HCT116 (cell line): Measurements from ENCODE around the gene CHST15. TPM values are rescaled to one million over a fixed set of nuclear protein-coding genes. Genes with fewer than 3 reads are reported as not detected.

Experiments
- ATAC-seq: fragments of 200-7000 bp; cut with Tn5 transposase; 2 replicates; pipeline ENCODE4 v1.9.1; 2020; ENCODE audit warnings: mild to moderate bottlenecking, moderate library complexity
- BruUV-seq: library from RNA; stranded (reverse); fragments of 400-500 nt; replicated peaks from 2 replicates; lab custom pipeline; 2021; lab: Mats Ljungman, UMichigan
- CTCF ChIA-PET: fragments of 300-600 bp; sonication (Branson Sonifier 250); formaldehyde crosslinking; loops from one replicate; lab custom pipeline; 2021; ENCODE audit warnings: antibody characterized with exemption; lab: Charles Lee
- POLR2A ChIA-PET: fragments of 300-600, 350-600 bp; sonication (Branson Sonifier 250); formaldehyde crosslinking; loops from one replicate; lab custom pipeline; 2021; ENCODE audit warnings: antibody characterized with exemption; lab: Charles Lee
- RAD21 ChIA-PET, 2 experiments: fragments of 300-600 bp; sonication (Branson Sonifier 250); formaldehyde crosslinking; loops; one replicate each; lab custom pipeline; 2023; ENCODE audit warnings: low total read pairs in 2 of 2; ENCODE audit not compliant: uncharacterized antibody in 2 of 2, unreplicated experiment in 2 of 2, low non-redundant PET in 1 of 2; lab: Charles Lee
- DNase-seq: peaks from one replicate; pipeline ENCODE4 v3.0.0-alpha.2; 2010; ENCODE audit warnings: low read depth, low spot score
- H2AFZ ChIP-seq: fragments of 200-600 bp; shearing (Covaris generic), sonication (generic); 2 replicates; pipeline ENCODE4 v1.6.1; 2017; ENCODE audit warnings: low read depth, mixed run types, mixed read lengths, antibody characterized with exemption, low read length; ENCODE audit not compliant: poor library complexity, severe bottlenecking
- H3K27ac ChIP-seq: 2 replicates; pipeline ENCODE4 v1.5.1; 2012; ENCODE audit warnings: low read depth, low read length
- H3K27me3 ChIP-seq: fragments of 200-600 bp; sonication (generic); 2 replicates; pipeline ENCODE4 v1.6.1; 2016; ENCODE audit warnings: mixed run types, low read length, mixed read lengths; ENCODE audit not compliant: insufficient read depth
- H3K36me3 ChIP-seq, 2 experiments: fragments of 200-500 bp in 1 of 2; fragments of 200-600 bp in 1 of 2; sonication (Bioruptor generic) in 1 of 2; sonication (generic) in 1 of 2; 2 replicates each; pipeline versions ENCODE4 v1.5.1 to v1.6.1; 2014 to 2016; ENCODE audit warnings: low read length in 2 of 2, inconsistent platforms in 1 of 2, mixed read lengths in 1 of 2, mixed run types in 1 of 2; ENCODE audit not compliant: insufficient read depth in 2 of 2, control insufficient read depth in 1 of 2
- H3K4me1 ChIP-seq, 2 experiments: fragments of 200-600 bp in 1 of 2; sonication (generic) in 1 of 2; 2 replicates each; pipeline versions ENCODE4 v1.5.1 to v1.6.1; 2012 to 2017; ENCODE audit warnings: low read length in 2 of 2, inconsistent platforms in 1 of 2, mild to moderate bottlenecking in 1 of 2, mixed read lengths in 1 of 2, mixed run types in 1 of 2, moderate library complexity in 1 of 2; ENCODE audit not compliant: insufficient read depth in 2 of 2, control insufficient read depth in 1 of 2
- H3K4me2 ChIP-seq: fragments of 200-600 bp; sonication (generic); 2 replicates; pipeline ENCODE4 v1.6.1; 2017; ENCODE audit warnings: mixed run types, low read length, mixed read lengths
- H3K4me3 ChIP-seq, 2 experiments: fragments of 200-600 bp in 1 of 2; sonication (generic) in 1 of 2; replicated peaks in 1 of 2; 2 replicates each; pipeline ENCODE4 v1.5.1; 2011 to 2016; ENCODE audit warnings: low read length in 2 of 2, control low read depth in 1 of 2, low read depth in 1 of 2, mild to moderate bottlenecking in 1 of 2, mixed read lengths in 1 of 2, mixed run types in 1 of 2
- H3K79me2 ChIP-seq: fragments of 200-600 bp; sonication (generic); 2 replicates; pipeline ENCODE4 v1.6.1; 2017; ENCODE audit warnings: mild to moderate bottlenecking, mixed run types, low read length, moderate library complexity, mixed read lengths; ENCODE audit not compliant: insufficient read depth
- H3K9ac ChIP-seq: fragments of 200-600 bp; sonication (generic); 2 replicates; pipeline ENCODE4 v1.6.1; 2016; ENCODE audit warnings: low read length, mixed read lengths
- H3K9me2 ChIP-seq: fragments of 200-600 bp; sonication (generic), shearing (Covaris generic); 2 replicates; pipeline ENCODE4 v1.6.1; 2017; ENCODE audit warnings: mixed run types, mild to moderate bottlenecking, moderate library complexity; ENCODE audit not compliant: insufficient read depth
- H3K9me3 ChIP-seq, 2 experiments: fragments of 200-500 bp in 1 of 2; fragments of 200-600 bp in 1 of 2; sonication (Bioruptor generic) in 1 of 2; sonication (generic) in 1 of 2; 2 replicates each; pipeline ENCODE4 v1.6.1; 2014 to 2017; ENCODE audit warnings: low read length in 2 of 2, mixed read lengths in 2 of 2, inconsistent platforms in 1 of 2, low read depth in 1 of 2, mild to moderate bottlenecking in 1 of 2, mixed run types in 1 of 2, moderate library complexity in 1 of 2; ENCODE audit not compliant: control insufficient read depth in 1 of 2, insufficient read depth in 1 of 2
- H4K20me1 ChIP-seq: fragments of 200-600 bp; sonication (generic), shearing (Covaris generic); 2 replicates; pipeline ENCODE4 v1.6.1; 2017; ENCODE audit warnings: mixed run types, mild to moderate bottlenecking, moderate library complexity; ENCODE audit not compliant: insufficient read depth
- CBX3 ChIP-seq: IDR thresholded peaks from 2 replicates; pipeline ENCODE4 v1.6.1; 2012; ENCODE audit warnings: low read depth
- EGR1 ChIP-seq: IDR thresholded peaks from 2 replicates; pipeline ENCODE4 v1.6.1; 2012; ENCODE audit warnings: low read depth
- ELF1 ChIP-seq: IDR thresholded peaks from 2 replicates; pipeline ENCODE4 v1.6.1; 2012; ENCODE audit warnings: low read depth, borderline replicate concordance
- EZH2 ChIP-seq: fragments of 200-600 bp; sonication (generic); IDR thresholded peaks from 2 replicates; pipeline ENCODE4 v1.6.1; 2017; ENCODE audit warnings: antibody characterized with exemption, mixed run types
- EZH2phosphoT487 ChIP-seq: fragments of 200-600 bp; IDR thresholded peaks from 2 replicates; pipeline ENCODE4 v1.6.1; 2018; ENCODE audit warnings: antibody characterized with exemption, borderline replicate concordance
- JUND ChIP-seq: IDR thresholded peaks from 2 replicates; pipeline ENCODE4 v1.6.1; 2012
- MAX ChIP-seq: IDR thresholded peaks from 2 replicates; pipeline ENCODE4 v1.6.1; 2012
- RAD21 ChIP-seq: IDR thresholded peaks from 2 replicates; pipeline ENCODE4 v1.6.1; 2012; ENCODE audit warnings: low read depth, mild to moderate bottlenecking
- SRF ChIP-seq: IDR thresholded peaks from 2 replicates; pipeline ENCODE4 v1.6.1; 2012; ENCODE audit warnings: low read depth
- TCF7L2 ChIP-seq: IDR thresholded peaks from 2 replicates; pipeline ENCODE4 v1.7.0; 2011; ENCODE audit warnings: borderline replicate concordance, inconsistent platforms; ENCODE audit not compliant: insufficient read depth, insufficient read length; ENCODE audit errors: extremely low read depth
- ZBTB33 ChIP-seq: IDR thresholded peaks from 2 replicates; pipeline ENCODE4 v1.6.1; 2011; ENCODE audit warnings: mild to moderate bottlenecking, low read length, moderate library complexity; ENCODE audit not compliant: insufficient replicate concordance; ENCODE audit errors: extremely low read depth
- ZFX ChIP-seq: fragments of 450-650 bp; IDR thresholded peaks from 2 replicates; pipeline ENCODE4 v1.6.1; 2017
- ZNF274 ChIP-seq: fragments of 200-500 bp; sonication (Bioruptor generic); IDR thresholded peaks from 2 replicates; pipeline ENCODE4 v1.6.1; 2014; ENCODE audit warnings: mild to moderate bottlenecking, low read depth, low read length, inconsistent platforms
- intact Hi-C: fragments of 100-400 bp; cut with micrococcal nuclease; formaldehyde crosslinking; loops from 2 replicates; pipeline ENCODE4 v1.10.0; 2022
- total RNA-seq: library from RNA; stranded (reverse); gene quantifications from one replicate; pipeline ENCODE4 v1.2.1, GENCODE V29; 2021; ENCODE audit not compliant: unreplicated experiment
- TF ChIP-seq, protein P1 (sequence below), 3 experiments: fragments of 200-600 bp in 1 of 3; sonication (generic) in 1 of 3; IDR thresholded peaks in 2 of 3; conservative IDR thresholded peaks in 1 of 3; 2 replicates each; pipeline ENCODE4 v1.5.1; 2012 to 2017; ENCODE audit warnings: low read depth in 2 of 3, low read length in 2 of 3, antibody characterized with exemption in 1 of 3, borderline replicate concordance in 1 of 3, control low read depth in 1 of 3, mild to moderate bottlenecking in 1 of 3, mixed read lengths in 1 of 3, mixed run types in 1 of 3, moderate library complexity in 1 of 3; ENCODE audit not compliant: insufficient read depth in 1 of 3

The CHST15 gene
- total RNA-seq, 1 experiment from 2014 or later, result 47.2 TPM

DNA sequence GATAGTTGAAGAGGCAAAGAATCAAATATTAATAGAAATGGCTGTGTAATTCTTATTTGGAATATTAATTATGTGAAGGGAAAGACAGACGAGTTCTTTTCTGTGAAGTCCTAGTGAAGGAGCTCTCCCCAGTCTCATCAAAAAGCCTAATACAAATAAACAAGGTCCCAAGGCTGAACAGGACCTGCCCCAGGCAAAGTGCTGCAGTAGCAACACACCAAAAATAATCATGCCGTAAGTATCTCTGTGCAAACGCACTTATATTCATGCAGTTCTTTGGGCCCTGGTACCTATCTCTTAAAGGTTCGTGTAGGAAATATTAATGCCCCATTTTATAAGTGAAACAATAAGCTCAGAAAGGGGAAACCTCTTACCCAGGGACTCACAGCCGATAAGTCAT, 12.2 kb upstream of the CHST15 start:
- Histone ChIP-seq H3K27me3 (no peaks in the 10 kb centered on the region), H3K36me3 (no peaks in the 10 kb centered on the region), H3K9me2 (no peaks in the 10 kb centered on the region), H3K9me3 (no peaks in the 10 kb centered on the region), H3K4me3 (no peak overlapping the region), H3K27ac (peak overlapping the region; percentile 57), H3K4me1 (peaks cover 25 to 30% of the 10 kb centered on the region in 2 experiments), H3K79me2 (no peaks in the 10 kb centered on the region), H4K20me1 (no peaks in the 10 kb centered on the region), H2AFZ (peak overlapping the region; percentile 95), H3K4me2 (peak overlapping the region; percentile 71), H3K9ac (no peak overlapping the region)
- no TSS peak for BruUV-seq
- no peak for ATAC-seq
- ChIA-PET POLR2A (interaction anchor here (1.6 to 3.1 kb wide), 2 partner anchors 42 to 47 kb away, joined by 3 to 14 read pairs; no protein-coding TSS in a partner anchor), CTCF (interaction anchor here (1.2 to 3.7 kb wide), 3 partner anchors 87 to 113 kb away, joined by 3 to 10 read pairs (median 3); no protein-coding TSS in a partner anchor), RAD21 (no interaction called here)
- intact Hi-C loops, result no loop called here
- TF ChIP-seq ZNF274 (no peak), ZBTB33 (no peak), MAX (no peak), ZFX (no peak), EZH2phosphoT487 (no peak), ELF1 (no peak)
- DNase-seq, result no peak

DNA sequence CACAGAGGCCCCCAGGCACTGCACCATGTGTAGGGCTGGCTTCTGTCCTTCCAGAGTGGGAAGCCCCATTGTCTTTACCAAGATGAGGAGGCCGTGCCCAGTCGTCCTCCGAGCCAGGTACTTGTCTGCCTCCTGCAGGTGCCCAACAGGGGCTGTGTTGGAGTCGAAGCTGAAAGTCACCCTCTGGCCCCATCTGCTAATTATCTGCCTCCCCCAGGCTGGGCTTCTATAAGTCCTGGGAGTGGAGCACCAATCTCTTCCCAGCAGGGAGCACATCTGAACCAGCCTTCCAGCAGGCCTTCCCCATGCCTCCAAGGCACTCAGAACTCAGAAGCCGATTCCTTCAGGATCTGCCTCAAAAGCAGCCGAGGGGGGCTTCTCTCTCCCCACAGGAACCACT, 11.6 kb upstream of the CHST15 start:
- H3K79me2 ChIP-seq, result no peaks in the 10 kb centered on the region
- ATAC-seq, result no peak
- peak overlapping the region; percentile 95 for H2AFZ ChIP-seq
- no peaks in the 10 kb centered on the region for H3K9me3 ChIP-seq
- intact Hi-C loops, result no loop called here
- H3K27me3 ChIP-seq, result no peaks in the 10 kb centered on the region
- no TSS peak for BruUV-seq
- no peak for DNase-seq
- POLR2A ChIA-PET, result interaction anchor here (3.1 kb wide), 1 partner anchor 47 kb away, joined by 14 read pairs; no protein-coding TSS in a partner anchor
- no peak overlapping the region for H3K9ac ChIP-seq
- RAD21 ChIA-PET, result no interaction called here
- H3K9me2 ChIP-seq, result no peaks in the 10 kb centered on the region
- H3K36me3 ChIP-seq, result no peaks in the 10 kb centered on the region
- peaks cover 25 to 30% of the 10 kb centered on the region in 2 experiments for H3K4me1 ChIP-seq
- no peak overlapping the region for H3K4me2 ChIP-seq
- no peak overlapping the region for H3K27ac ChIP-seq
- H4K20me1 ChIP-seq, result no peaks in the 10 kb centered on the region
- CTCF ChIA-PET, result interaction anchor here (3.7 kb wide), 1 partner anchor 110 kb away, joined by 10 read pairs; no protein-coding TSS in a partner anchor
- H3K4me3 ChIP-seq, result no peak overlapping the region
- TF ChIP-seq ZBTB33 (no peak), EGR1 (no peak), EZH2 (no peak), TCF7L2 (no peak), CBX3 (no peak), SRF (no peak), JUND (no peak), RAD21 (no peak), ELF1 (no peak)
- TF ChIP-seq, protein P1, sequence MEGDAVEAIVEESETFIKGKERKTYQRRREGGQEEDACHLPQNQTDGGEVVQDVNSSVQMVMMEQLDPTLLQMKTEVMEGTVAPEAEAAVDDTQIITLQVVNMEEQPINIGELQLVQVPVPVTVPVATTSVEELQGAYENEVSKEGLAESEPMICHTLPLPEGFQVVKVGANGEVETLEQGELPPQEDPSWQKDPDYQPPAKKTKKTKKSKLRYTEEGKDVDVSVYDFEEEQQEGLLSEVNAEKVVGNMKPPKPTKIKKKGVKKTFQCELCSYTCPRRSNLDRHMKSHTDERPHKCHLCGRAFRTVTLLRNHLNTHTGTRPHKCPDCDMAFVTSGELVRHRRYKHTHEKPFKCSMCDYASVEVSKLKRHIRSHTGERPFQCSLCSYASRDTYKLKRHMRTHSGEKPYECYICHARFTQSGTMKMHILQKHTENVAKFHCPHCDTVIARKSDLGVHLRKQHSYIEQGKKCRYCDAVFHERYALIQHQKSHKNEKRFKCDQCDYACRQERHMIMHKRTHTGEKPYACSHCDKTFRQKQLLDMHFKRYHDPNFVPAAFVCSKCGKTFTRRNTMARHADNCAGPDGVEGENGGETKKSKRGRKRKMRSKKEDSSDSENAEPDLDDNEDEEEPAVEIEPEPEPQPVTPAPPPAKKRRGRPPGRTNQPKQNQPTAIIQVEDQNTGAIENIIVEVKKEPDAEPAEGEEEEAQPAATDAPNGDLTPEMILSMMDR (IDR thresholded peaks at IDR 0.05 in 2 of 3, conservative IDR thresholded peaks at IDR 0.05 in 1 of 3; ENCODE audit: borderline replicate concordance in 1 of 3, insufficient read depth in 1 of 3, low read depth in 2 of 3, low read length in 2 of 3), result no peak
